K562 (cell line): ENCODE data around the gene KCNK3. TPM values are rescaled to one million over a fixed set of nuclear protein-coding genes. Genes with fewer than 3 reads are reported as not detected.

Source experiments
- ATAC-seq: fragments of 200-7000 bp; cut with Tn5 transposase; 3 replicates; pipeline ENCODE4 v1.9.1; 2020; ENCODE audit warnings: moderate library complexity
- BruUV-seq: library from RNA; stranded (reverse); fragments of 400-500 nt; replicated peaks from 2 replicates; lab custom pipeline; 2021; lab: Mats Ljungman, UMichigan
- CTCF ChIA-PET: fragments of 300-600 bp; formaldehyde crosslinking; extraction: SDS; loops from one replicate; lab custom pipeline; 2021; ENCODE audit warnings: low intra/inter-chr PET ratio; lab: Yijun Ruan, JAX
- POLR2A ChIA-PET: fragments of 300-600, 350-650 bp; sonication (Branson Sonifier 250); formaldehyde crosslinking; extraction: SDS; loops from one replicate; lab custom pipeline; 2021; ENCODE audit warnings: antibody characterized with exemption, inconsistent platforms; lab: Yijun Ruan, JAX
- DNase-seq, 4 experiments: peaks; one replicate each; pipeline versions ENCODE4 v3.0.0 to v3.0.0-alpha.2; 2011 to 2018; ENCODE audit warnings: low spot score in 3 of 4, mixed read lengths in 3 of 4; ENCODE audit errors: extremely low read depth in 1 of 4
- FAIRE-seq: peaks from 2 replicates; lab custom pipeline; 2011; peaks lifted over from hg19 to GRCh38; lab: Jason Lieb, UNC
- H2AFZ ChIP-seq: 2 replicates; pipeline ENCODE4 v1.6.0; 2011; ENCODE audit warnings: low read depth, low read length, control low read depth, inconsistent platforms
- H3K27ac ChIP-seq: fragments of 200-600 bp; 3 replicates; pipeline ENCODE4 v1.8.0; 2011; ENCODE audit warnings: low read depth, mild to moderate bottlenecking, control low read depth, inconsistent platforms, low read length, moderate library complexity, mixed read lengths; ENCODE audit errors: extremely low read depth
- H3K27me3 ChIP-seq, 2 experiments: fragments of 300-600 bp in 1 of 2; 2 replicates in 1 of 2; 3 replicates in 1 of 2; pipeline versions ENCODE4 v1.6.0 to v1.8.0; 2011; ENCODE audit warnings: inconsistent platforms in 2 of 2, low read length in 2 of 2, mild to moderate bottlenecking in 1 of 2, mixed read lengths in 1 of 2, moderate library complexity in 1 of 2; ENCODE audit not compliant: control insufficient read depth in 2 of 2, insufficient read depth in 2 of 2
- H3K36me3 ChIP-seq: fragments of 300-600 bp; 3 replicates; pipeline ENCODE4 v1.8.0; 2011; ENCODE audit warnings: mild to moderate bottlenecking, low read length, inconsistent platforms; ENCODE audit not compliant: control insufficient read depth, insufficient read depth
- H3K4me1 ChIP-seq, 2 experiments: fragments of 200-600 bp in 1 of 2; replicated peaks in 1 of 2; 2 replicates in 1 of 2; 3 replicates in 1 of 2; pipeline versions ENCODE4 v1.5.1 to v1.8.0; 2011; ENCODE audit warnings: inconsistent platforms in 2 of 2, low read length in 2 of 2, mild to moderate bottlenecking in 1 of 2, mixed read lengths in 1 of 2, moderate library complexity in 1 of 2; ENCODE audit not compliant: control insufficient read depth in 2 of 2, insufficient read depth in 2 of 2
- H3K4me2 ChIP-seq: 2 replicates; pipeline ENCODE4 v1.6.1; 2011; ENCODE audit warnings: low read length, control low read depth, inconsistent platforms, mixed read lengths; ENCODE audit not compliant: insufficient read depth
- H3K4me3 ChIP-seq: fragments of 200-600 bp; sonication (generic), shearing (Covaris generic); 2 replicates; pipeline ENCODE4 v1.5.1; 2016; ENCODE audit warnings: control low read depth, inconsistent platforms
- H3K79me2 ChIP-seq: fragments of 200-600 bp; 3 replicates; pipeline ENCODE4 v1.8.0; 2011; ENCODE audit warnings: low read length, inconsistent platforms; ENCODE audit not compliant: control insufficient read depth, insufficient read depth
- H3K9ac ChIP-seq, 2 experiments: 2 replicates each; pipeline versions ENCODE4 v1.6.0 to v1.6.1; 2011; ENCODE audit warnings: low read depth in 2 of 2, low read length in 2 of 2, control low read depth in 1 of 2, inconsistent platforms in 1 of 2, mild to moderate bottlenecking in 1 of 2, mixed read lengths in 1 of 2; ENCODE audit not compliant: insufficient read depth in 1 of 2
- H3K9me1 ChIP-seq: one replicate; pipeline ENCODE4 v1.6.0; 2011; ENCODE audit warnings: inconsistent platforms, mild to moderate bottlenecking, low read length, moderate library complexity; ENCODE audit not compliant: control insufficient read depth, insufficient read depth
- H3K9me3 ChIP-seq: replicated peaks from 2 replicates; pipeline ENCODE4 v1.5.1; 2011; ENCODE audit warnings: low read depth, low read length, inconsistent platforms; ENCODE audit not compliant: control insufficient read depth, insufficient read depth
- H4K20me1 ChIP-seq: replicated peaks from 2 replicates; pipeline ENCODE4 v1.6.1; 2011; ENCODE audit warnings: low read length, inconsistent platforms, mixed read lengths; ENCODE audit not compliant: control insufficient read depth, insufficient read depth
- ELF2 ChIP-seq: fragments of 250-450 bp; sonication (Bioruptor Pico); IDR thresholded peaks from 2 replicates; pipeline ENCODE4 v1.5.0; 2021; ENCODE audit warnings: mild to moderate bottlenecking
- ETS2 ChIP-seq: IDR thresholded peaks from 2 replicates; pipeline ENCODE4 v1.6.1; 2016; ENCODE audit warnings: borderline replicate concordance, missing genetic modification characterization, mild to moderate bottlenecking, moderate library complexity, missing compliant biosample characterization; ENCODE audit not compliant: poor library complexity, severe bottlenecking
- RUNX1 ChIP-seq: sonication (generic); IDR thresholded peaks from 2 replicates; pipeline ENCODE4 v1.6.1; 2016; ENCODE audit warnings: antibody characterized with exemption, low read depth
- THRAP3 ChIP-seq: fragments of 450-650 bp; IDR thresholded peaks from 2 replicates; pipeline ENCODE4 v1.6.1; 2016; ENCODE audit warnings: mild to moderate bottlenecking, inconsistent platforms, borderline replicate concordance
- ZBED1 ChIP-seq: IDR thresholded peaks from 2 replicates; pipeline ENCODE4 v1.6.1; 2014
- ZNF12 ChIP-seq: sonication (generic); formaldehyde crosslinking; IDR thresholded peaks from 2 replicates; pipeline ENCODE4 v1.4.0; 2020; ENCODE audit warnings: mild to moderate bottlenecking, missing genetic modification reagents
- ZNF134 ChIP-seq: fragments of 250-450 bp; sonication (Bioruptor Pico); conservative IDR thresholded peaks from 2 replicates; pipeline ENCODE4 v1.4.0; 2020
- ZNF589 ChIP-seq: fragments of 200-800 bp; sonication (Bioruptor generic); IDR thresholded peaks from 2 replicates; pipeline ENCODE4 v1.6.1; 2016; ENCODE audit warnings: low read depth, missing genetic modification characterization, missing compliant biosample characterization
- WGBS: fragments of 100-300 bp; shearing (Covaris generic); methylation state at CpG from one replicate; pipeline ENCODE4 v1.1.6; 2016; ENCODE audit warnings: low coverage, mixed read lengths; ENCODE audit not compliant: insufficient coverage; ENCODE audit errors: missing lambda C conversion rate; 5-methylcytosine and 5-hydroxymethylcytosine counted together
- in situ Hi-C: fragments of 300-500 bp; cut with MboI; formaldehyde crosslinking; loops from 4 replicates; pipeline ENCODE4 v1.15.0; 2018; ENCODE audit warnings: inconsistent platforms, mixed read lengths
- intact Hi-C: fragments of 100-400 bp; cut with micrococcal nuclease; formaldehyde crosslinking; loops from 2 replicates; pipeline ENCODE4 v1.14.2; 2022
- polyA plus RNA-seq, 8 experiments: library from polyadenylated mRNA; depleted of rRNA in 4 of 8; stranded (reverse) in 5 of 8; unstranded in 3 of 8; fragments of >200 nt; fragmentation: Nextera tagmentation in 2 of 8; fragmentation: Illumina TruSeq in 1 of 8; extraction: Ambion mirVana in 2 of 8; extraction: Trizol in 1 of 8; gene quantifications; 2 replicates each; pipeline versions ENCODE4 v1.2.1 to v1.2.3, GENCODE V29; 2011 to 2014; ENCODE audit warnings: inconsistent platforms in 1 of 8, missing spikeins in 1 of 8
- total RNA-seq, 7 experiments: library from RNA; depleted of rRNA in 6 of 7; stranded (reverse); fragments of >200 nt in 6 of 7; fragmentation: Illumina TruSeq in 2 of 7; extraction: Trizol in 2 of 7; gene quantifications; 2 replicates each; pipeline versions ENCODE4 v1.2.1 to v1.2.3, GENCODE V29; 2011 to 2021; ENCODE audit warnings: low replicate concordance in 1 of 7
- TF ChIP-seq, protein P1 (sequence below), 3 experiments: IDR thresholded peaks in 2 of 3; conservative IDR thresholded peaks in 1 of 3; 2 replicates each; pipeline ENCODE4 v1.5.1; 2011 to 2012; ENCODE audit warnings: low read length in 3 of 3, mild to moderate bottlenecking in 3 of 3, control low read depth in 2 of 3, improper control_type of control experiment in 1 of 3, inconsistent platforms in 1 of 3, low read depth in 1 of 3, mixed read lengths in 1 of 3, moderate library complexity in 1 of 3; ENCODE audit not compliant: insufficient read depth in 2 of 3
- TF ChIP-seq, protein P2 (sequence below): fragments of 450-650 bp; IDR thresholded peaks from 2 replicates; pipeline ENCODE4 v1.6.1; 2017; ENCODE audit warnings: antibody characterized with exemption

Gene KCNK3
- total and polyA plus RNA-seq, 9 of the 15 experiments (the other 6 are each of a cell fraction or from before 2014, with no cell fraction given) = 0.01 to 0.20 (median 0.07) TPM; not detected in 5

DNA sequence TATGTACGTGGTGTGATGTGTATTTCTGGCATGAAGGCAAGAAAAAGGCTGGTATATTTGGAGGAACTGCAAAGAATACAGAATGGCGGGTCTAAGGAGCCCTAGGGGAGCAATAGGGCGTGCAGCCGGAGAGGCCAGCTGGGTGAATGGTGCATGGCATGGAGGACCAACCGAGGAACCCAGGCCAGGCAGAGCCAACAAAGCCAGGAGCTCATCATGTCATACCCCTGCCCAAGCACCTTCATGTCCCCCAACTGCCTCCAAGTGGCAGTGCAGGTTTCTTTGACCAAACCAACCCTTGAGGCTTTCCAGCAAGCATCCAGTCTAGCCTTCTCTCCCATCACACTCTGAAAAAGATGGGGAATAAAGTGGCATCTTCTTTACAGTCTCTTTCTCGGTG, 8.9 kb upstream of the KCNK3 start (continued):
- TF ChIP-seq ETS2 (tag) (no peak), THRAP3 (no peak), ZNF589 (no peak)
- TF ChIP-seq, protein P1, sequence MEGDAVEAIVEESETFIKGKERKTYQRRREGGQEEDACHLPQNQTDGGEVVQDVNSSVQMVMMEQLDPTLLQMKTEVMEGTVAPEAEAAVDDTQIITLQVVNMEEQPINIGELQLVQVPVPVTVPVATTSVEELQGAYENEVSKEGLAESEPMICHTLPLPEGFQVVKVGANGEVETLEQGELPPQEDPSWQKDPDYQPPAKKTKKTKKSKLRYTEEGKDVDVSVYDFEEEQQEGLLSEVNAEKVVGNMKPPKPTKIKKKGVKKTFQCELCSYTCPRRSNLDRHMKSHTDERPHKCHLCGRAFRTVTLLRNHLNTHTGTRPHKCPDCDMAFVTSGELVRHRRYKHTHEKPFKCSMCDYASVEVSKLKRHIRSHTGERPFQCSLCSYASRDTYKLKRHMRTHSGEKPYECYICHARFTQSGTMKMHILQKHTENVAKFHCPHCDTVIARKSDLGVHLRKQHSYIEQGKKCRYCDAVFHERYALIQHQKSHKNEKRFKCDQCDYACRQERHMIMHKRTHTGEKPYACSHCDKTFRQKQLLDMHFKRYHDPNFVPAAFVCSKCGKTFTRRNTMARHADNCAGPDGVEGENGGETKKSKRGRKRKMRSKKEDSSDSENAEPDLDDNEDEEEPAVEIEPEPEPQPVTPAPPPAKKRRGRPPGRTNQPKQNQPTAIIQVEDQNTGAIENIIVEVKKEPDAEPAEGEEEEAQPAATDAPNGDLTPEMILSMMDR (IDR thresholded peaks at IDR 0.05 in 2 of 3, conservative IDR thresholded peaks at IDR 0.05 in 1 of 3; ENCODE audit: insufficient read depth in 2 of 3, low read depth in 1 of 3, low read length in 3 of 3) = peak in 1 of 3 experiments; percentile 33; a peak in 2 of 6 replicates

DNA sequence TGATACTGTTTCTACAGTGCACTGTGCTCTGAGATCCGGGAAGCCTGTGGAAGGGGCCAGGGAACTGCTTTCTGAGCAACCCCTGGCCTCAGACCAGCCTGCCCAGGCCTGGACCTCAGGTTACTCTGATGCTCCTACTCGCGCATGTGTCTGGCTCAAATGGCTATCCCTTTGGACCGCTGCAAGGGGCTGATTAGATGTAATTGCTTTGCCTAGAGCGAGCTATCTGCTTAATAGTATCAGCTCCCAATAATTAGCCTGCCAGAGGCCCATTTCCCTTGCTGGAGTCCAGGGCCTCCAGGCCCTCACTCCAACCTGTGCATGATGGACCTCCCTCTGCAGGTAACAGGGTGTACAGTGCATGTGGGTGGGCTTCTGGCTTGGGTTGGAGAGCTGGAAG, 7.2 kb upstream of the KCNK3 start:
- Histone ChIP-seq H3K79me2 (no peaks in the 10 kb centered on the region), H3K4me1 (no peaks in the 10 kb centered on the region), H3K36me3 (no peaks in the 10 kb centered on the region), H2AFZ (no peak overlapping the region), H3K27ac (no peak overlapping the region), H3K9me1 (peaks cover 4% of the 10 kb centered on the region), H3K4me2 (no peak overlapping the region), H4K20me1 (0 out of 2 replicates have a peak, but pooled peaks cover 3% of the 10 kb centered on the region), H3K4me3 (no peak overlapping the region), H3K27me3 (peaks cover 8 to 74% of the 10 kb centered on the region in 2 experiments; a peak in 4 of 5 replicates), H3K9me3 (no peaks in the 10 kb centered on the region), H3K9ac (no peak overlapping the region)
- 2% methylated on average over 5 of the region's 5 CpGs for WGBS
- BruUV-seq = no TSS peak
- in situ Hi-C loops = no loop called here
- ATAC-seq (no peak), FAIRE-seq (no peak), DNase-seq (no peak)
- intact Hi-C loops = no loop called here
- ChIA-PET POLR2A (no interaction called here), CTCF (no interaction called here)
- TF ChIP-seq ELF2 (no peak), ZNF134 (no peak), ZBED1 (no peak), RUNX1 (no peak), ZNF12 (CRISPR knock-in tag) (no peak)
- TF ChIP-seq, protein P2, sequence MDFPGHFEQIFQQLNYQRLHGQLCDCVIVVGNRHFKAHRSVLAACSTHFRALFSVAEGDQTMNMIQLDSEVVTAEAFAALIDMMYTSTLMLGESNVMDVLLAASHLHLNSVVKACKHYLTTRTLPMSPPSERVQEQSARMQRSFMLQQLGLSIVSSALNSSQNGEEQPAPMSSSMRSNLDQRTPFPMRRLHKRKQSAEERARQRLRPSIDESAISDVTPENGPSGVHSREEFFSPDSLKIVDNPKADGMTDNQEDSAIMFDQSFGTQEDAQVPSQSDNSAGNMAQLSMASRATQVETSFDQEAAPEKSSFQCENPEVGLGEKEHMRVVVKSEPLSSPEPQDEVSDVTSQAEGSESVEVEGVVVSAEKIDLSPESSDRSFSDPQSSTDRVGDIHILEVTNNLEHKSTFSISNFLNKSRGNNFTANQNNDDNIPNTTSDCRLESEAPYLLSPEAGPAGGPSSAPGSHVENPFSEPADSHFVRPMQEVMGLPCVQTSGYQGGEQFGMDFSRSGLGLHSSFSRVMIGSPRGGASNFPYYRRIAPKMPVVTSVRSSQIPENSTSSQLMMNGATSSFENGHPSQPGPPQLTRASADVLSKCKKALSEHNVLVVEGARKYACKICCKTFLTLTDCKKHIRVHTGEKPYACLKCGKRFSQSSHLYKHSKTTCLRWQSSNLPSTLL = no peak
